Measurements from ENCODE around the gene TDRD9. TPM values are rescaled to one million over a fixed set of nuclear protein-coding genes. Genes with fewer than 3 reads are reported as not detected.

Gene TDRD9
- total RNA-seq, 1 donor from 2014 or later: 6.5 TPM

- Histone ChIP-seq H3K36me3 (ENCODE audit: control insufficient read depth, insufficient read depth, low read length) (no peaks in the 10 kb centered on the region), H3K4me3 (ENCODE audit: low read depth, low read length) (no peak overlapping the region), H3K27me3 (ENCODE audit: control insufficient read depth, insufficient read depth, low read length) (peaks cover under 1% of the 10 kb centered on the region)
- no peak for DNase-seq (ENCODE audit: low read depth)
- TF ChIP-seq CTCF (IDR thresholded peaks at IDR 0.05; ENCODE audit: insufficient read depth, low read length, poor library complexity, severe bottlenecking): no peak
Measured at GRCh38 chr14:103890821-103891666, 37.2 kb upstream of the TDRD9 start.

GRCh38 chr14:103891667-103892215 is 36.5 kb upstream of the TDRD9 start:
- no peak for TF ChIP-seq CTCF (IDR thresholded peaks at IDR 0.05; ENCODE audit: insufficient read depth, low read length, poor library complexity, severe bottlenecking)
- Histone ChIP-seq H3K27me3 (ENCODE audit: control insufficient read depth, insufficient read depth, low read length) (no peaks in the 10 kb centered on the region), H3K4me3 (ENCODE audit: low read depth, low read length) (no peak overlapping the region), H3K36me3 (ENCODE audit: control insufficient read depth, insufficient read depth, low read length) (no peaks in the 10 kb centered on the region)
- no peak for DNase-seq (ENCODE audit: low read depth)

- Histone ChIP-seq H3K27me3 (ENCODE audit: control insufficient read depth, insufficient read depth, low read length) (no peaks in the 10 kb centered on the region), H3K36me3 (ENCODE audit: control insufficient read depth, insufficient read depth, low read length) (no peaks in the 10 kb centered on the region), H3K4me3 (ENCODE audit: low read depth, low read length) (no peak overlapping the region)
- DNase-seq (ENCODE audit: low read depth): no peak
- no peak for TF ChIP-seq CTCF (IDR thresholded peaks at IDR 0.05; ENCODE audit: insufficient read depth, low read length, poor library complexity, severe bottlenecking)
Measured at GRCh38 chr14:103892247-103892646, 36.0 kb upstream of the TDRD9 start.

- no peak overlapping the region for H3K4me3 ChIP-seq (ENCODE audit: low read depth, low read length)
- H3K27me3 ChIP-seq (ENCODE audit: control insufficient read depth, insufficient read depth, low read length): no peaks in the 10 kb centered on the region
- DNase-seq (ENCODE audit: low read depth): no peak
- no peak for TF ChIP-seq CTCF (IDR thresholded peaks at IDR 0.05; ENCODE audit: insufficient read depth, low read length, poor library complexity, severe bottlenecking)
- H3K36me3 ChIP-seq (ENCODE audit: control insufficient read depth, insufficient read depth, low read length): no peaks in the 10 kb centered on the region
Measured at GRCh38 chr14:103894034-103894722, 34.1 kb upstream of the TDRD9 start.

- TF ChIP-seq CTCF (IDR thresholded peaks at IDR 0.05; ENCODE audit: insufficient read depth, low read length, poor library complexity, severe bottlenecking): no peak
- Histone ChIP-seq H3K27me3 (ENCODE audit: control insufficient read depth, insufficient read depth, low read length) (no peaks in the 10 kb centered on the region), H3K4me3 (ENCODE audit: low read depth, low read length) (no peak overlapping the region), H3K36me3 (ENCODE audit: control insufficient read depth, insufficient read depth, low read length) (no peaks in the 10 kb centered on the region)
- DNase-seq (ENCODE audit: low read depth): no peak
Measured at GRCh38 chr14:103894723-103895059, 33.6 kb upstream of the TDRD9 start.
